ENCODE results near the gene CDK12. TPM values are rescaled to one million over a fixed set of nuclear protein-coding genes. Genes with fewer than 3 reads are reported as not detected.

Gene CDK12
- total RNA-seq, 2 experiments from 2014 or later = 99.6 to 108 TPM

- POLR2A ChIA-PET = no interaction called here
- ATAC-seq (ENCODE audit: poor library complexity) = no peak
- H3K4me3 ChIP-seq (ENCODE audit: low read length) = no peak overlapping the region
- no peaks in the 10 kb centered on the region for H3K27me3 Mint-ChIP-seq
- intact Hi-C loops (cut with DNase I, micrococcal nuclease) = no loop called here
- H3K36me3 Mint-ChIP-seq (ENCODE audit: low read depth) = peaks cover 68% of the 10 kb centered on the region
- no peaks in the 10 kb centered on the region for H3K9me3 Mint-ChIP-seq
- H3K4me3 Mint-ChIP-seq = no peak overlapping the region
- no peaks in the 10 kb centered on the region for H3K4me1 Mint-ChIP-seq (ENCODE audit: low read depth)
- H3K4me1 ChIP-seq (ENCODE audit: insufficient read depth, low read length) = no peaks in the 10 kb centered on the region
- TF ChIP-seq, protein P1, sequence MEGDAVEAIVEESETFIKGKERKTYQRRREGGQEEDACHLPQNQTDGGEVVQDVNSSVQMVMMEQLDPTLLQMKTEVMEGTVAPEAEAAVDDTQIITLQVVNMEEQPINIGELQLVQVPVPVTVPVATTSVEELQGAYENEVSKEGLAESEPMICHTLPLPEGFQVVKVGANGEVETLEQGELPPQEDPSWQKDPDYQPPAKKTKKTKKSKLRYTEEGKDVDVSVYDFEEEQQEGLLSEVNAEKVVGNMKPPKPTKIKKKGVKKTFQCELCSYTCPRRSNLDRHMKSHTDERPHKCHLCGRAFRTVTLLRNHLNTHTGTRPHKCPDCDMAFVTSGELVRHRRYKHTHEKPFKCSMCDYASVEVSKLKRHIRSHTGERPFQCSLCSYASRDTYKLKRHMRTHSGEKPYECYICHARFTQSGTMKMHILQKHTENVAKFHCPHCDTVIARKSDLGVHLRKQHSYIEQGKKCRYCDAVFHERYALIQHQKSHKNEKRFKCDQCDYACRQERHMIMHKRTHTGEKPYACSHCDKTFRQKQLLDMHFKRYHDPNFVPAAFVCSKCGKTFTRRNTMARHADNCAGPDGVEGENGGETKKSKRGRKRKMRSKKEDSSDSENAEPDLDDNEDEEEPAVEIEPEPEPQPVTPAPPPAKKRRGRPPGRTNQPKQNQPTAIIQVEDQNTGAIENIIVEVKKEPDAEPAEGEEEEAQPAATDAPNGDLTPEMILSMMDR (IDR thresholded peaks at IDR 0.05) = no peak
- no peak for DNase-seq
- peaks cover 55% of the 10 kb centered on the region for H3K36me3 ChIP-seq (ENCODE audit: insufficient read depth, low read length)
- H3K27ac ChIP-seq (ENCODE audit: low read depth in 1 of 2, low read length in 2 of 2) = no peak overlapping the region
- CTCF ChIA-PET = no interaction called here
- H3K9me3 ChIP-seq (ENCODE audit: control insufficient read depth in 1 of 2, insufficient read depth in 1 of 2, low read length in 2 of 2) = no peaks in the 10 kb centered on the region
- no peak overlapping the region for H3K27ac Mint-ChIP-seq
- H3K27me3 ChIP-seq (ENCODE audit: control insufficient read depth in 1 of 2, insufficient read depth in 2 of 2, low read length in 2 of 2) = no peaks in the 10 kb centered on the region
Measured at GRCh38 chr17:39563476-39563875, 102.2 kb downstream of the CDK12 start.

DNA sequence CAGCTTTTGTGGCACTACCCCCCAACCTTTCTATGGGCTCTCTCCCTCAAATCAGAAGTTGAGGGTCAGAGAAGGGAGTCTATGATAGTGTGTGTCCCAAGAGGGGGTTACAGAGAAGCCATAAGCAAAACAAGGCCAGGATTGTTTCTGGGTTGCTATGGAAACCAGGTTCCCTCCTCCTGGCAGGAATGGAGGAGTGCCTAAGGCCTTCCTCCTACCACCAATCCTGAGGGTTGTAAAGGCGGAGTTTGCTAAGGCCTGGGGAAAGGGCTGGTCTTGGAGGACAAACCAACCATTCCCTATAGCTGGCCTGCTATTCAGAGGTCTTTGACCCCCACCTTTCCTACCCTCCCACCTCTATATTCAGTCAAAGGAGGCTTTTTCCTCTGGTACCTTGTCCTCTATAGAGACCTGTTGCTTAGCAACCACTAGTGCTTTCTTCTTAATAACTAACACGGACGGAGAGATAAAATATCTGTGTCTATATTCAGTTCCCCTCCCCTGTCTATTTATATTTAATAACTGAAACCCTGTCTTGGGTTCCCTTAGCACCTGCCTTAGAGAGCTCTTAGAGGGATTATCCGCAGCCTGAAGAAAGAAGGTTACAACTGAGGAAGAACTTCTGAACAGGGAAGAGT is 103.0 kb downstream of the CDK12 start:
- no peak overlapping the region for H3K27ac ChIP-seq (ENCODE audit: low read depth in 1 of 2, low read length in 2 of 2)
- Mint-ChIP-seq H3K4me3 (no peak overlapping the region), H3K9me3 (no peaks in the 10 kb centered on the region), H3K36me3 (ENCODE audit: low read depth) (peaks cover 70% of the 10 kb centered on the region), H3K27ac (no peak overlapping the region), H3K4me1 (ENCODE audit: low read depth) (no peaks in the 10 kb centered on the region), H3K27me3 (no peaks in the 10 kb centered on the region)
- TF ChIP-seq, protein P1 (IDR thresholded peaks at IDR 0.05) = no peak
- no peaks in the 10 kb centered on the region for H3K9me3 ChIP-seq (ENCODE audit: control insufficient read depth in 1 of 2, insufficient read depth in 1 of 2, low read length in 2 of 2)
- peaks cover 55% of the 10 kb centered on the region for H3K36me3 ChIP-seq (ENCODE audit: insufficient read depth, low read length)
- H3K4me3 ChIP-seq (ENCODE audit: low read length) = no peak overlapping the region
- DNase-seq = no peak
- no peaks in the 10 kb centered on the region for H3K4me1 ChIP-seq (ENCODE audit: insufficient read depth, low read length)
- ChIA-PET POLR2A (no interaction called here), CTCF (interaction anchor here (1.3 kb wide), 1 partner anchor 58 kb away, joined by 3 read pairs; no protein-coding TSS in a partner anchor)
- no peak for ATAC-seq (ENCODE audit: poor library complexity)
- intact Hi-C loops (cut with DNase I, micrococcal nuclease) = no loop called here
- no peaks in the 10 kb centered on the region for H3K27me3 ChIP-seq (ENCODE audit: control insufficient read depth in 1 of 2, insufficient read depth in 2 of 2, low read length in 2 of 2)

- TF ChIP-seq, protein P1 (IDR thresholded peaks at IDR 0.05) = no peak
- no peak for ATAC-seq (ENCODE audit: poor library complexity)
- Mint-ChIP-seq H3K4me1 (ENCODE audit: low read depth) (no peaks in the 10 kb centered on the region), H3K36me3 (ENCODE audit: low read depth) (peaks cover 75% of the 10 kb centered on the region), H3K27ac (no peak overlapping the region), H3K4me3 (no peak overlapping the region), H3K9me3 (peaks cover 4% of the 10 kb centered on the region), H3K27me3 (no peaks in the 10 kb centered on the region)
- H3K27ac ChIP-seq (ENCODE audit: low read depth in 1 of 2, low read length in 2 of 2) = no peak overlapping the region
- CTCF ChIA-PET = no interaction called here
- H3K9me3 ChIP-seq (ENCODE audit: control insufficient read depth in 1 of 2, insufficient read depth in 1 of 2, low read length in 2 of 2) = peaks cover 7 to 10% of the 10 kb centered on the region in 2 experiments
- H3K36me3 ChIP-seq (ENCODE audit: insufficient read depth, low read length) = peaks cover 50% of the 10 kb centered on the region
- intact Hi-C loops (cut with DNase I, micrococcal nuclease) = no loop called here
- H3K4me1 ChIP-seq (ENCODE audit: insufficient read depth, low read length) = no peaks in the 10 kb centered on the region
- H3K4me3 ChIP-seq (ENCODE audit: low read length) = no peak overlapping the region
- POLR2A ChIA-PET = interaction anchor here (0.6 kb wide), 1 partner anchor 619 kb away, joined by 4 read pairs; no protein-coding TSS in a partner anchor
- H3K27me3 ChIP-seq (ENCODE audit: control insufficient read depth in 1 of 2, insufficient read depth in 2 of 2, low read length in 2 of 2) = no peaks in the 10 kb centered on the region
- DNase-seq = no peak
Measured at GRCh38 chr17:39566094-39566850, 105.0 kb downstream of the CDK12 start.
